ENCODE measurements around the gene TAS2R41.

The TAS2R41 gene

DNA sequence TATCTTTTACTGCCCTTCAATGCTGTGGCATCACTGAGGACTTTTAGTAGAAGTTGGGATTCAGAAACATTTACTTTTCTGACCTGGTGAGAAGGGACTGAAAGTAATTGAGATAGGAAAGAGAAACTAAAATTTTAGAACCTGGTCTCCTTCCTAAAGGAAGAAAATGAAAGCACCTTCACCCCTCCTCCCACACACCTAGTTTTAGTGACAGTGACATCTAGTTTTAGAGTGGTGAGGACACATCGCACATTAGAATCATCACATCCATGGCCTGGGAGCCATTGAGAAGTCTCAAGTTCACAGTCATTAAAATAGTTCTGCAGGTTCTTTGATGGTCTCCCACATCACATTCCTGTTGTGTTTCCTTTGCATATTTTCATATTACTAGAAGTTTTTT is 16.1 kb downstream of the TAS2R41 start:
- DNase-seq (ENCODE audit: low read depth in 2 of 2) = no peak

DNA sequence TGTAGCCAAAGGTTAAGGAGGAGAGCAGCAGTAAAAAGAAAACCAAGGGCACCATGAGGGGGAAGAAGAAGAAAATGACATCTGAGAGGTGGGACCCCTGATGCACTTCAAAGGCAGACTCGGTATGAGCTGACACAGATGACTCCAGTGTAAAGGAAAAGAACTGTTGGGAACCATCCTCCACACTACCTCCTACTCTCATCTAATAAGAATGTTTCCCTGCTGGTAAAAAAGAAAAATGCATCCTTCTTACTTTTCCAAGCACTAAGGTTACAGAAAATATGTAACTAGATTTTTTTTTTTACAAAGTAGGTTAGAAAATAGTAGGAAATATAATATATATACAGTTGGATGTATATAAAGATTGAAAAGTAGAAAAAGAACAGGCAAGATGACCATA is 16.9 kb downstream of the TAS2R41 start:
- DNase-seq (ENCODE audit: low read depth in 2 of 2) = no peak

DNA sequence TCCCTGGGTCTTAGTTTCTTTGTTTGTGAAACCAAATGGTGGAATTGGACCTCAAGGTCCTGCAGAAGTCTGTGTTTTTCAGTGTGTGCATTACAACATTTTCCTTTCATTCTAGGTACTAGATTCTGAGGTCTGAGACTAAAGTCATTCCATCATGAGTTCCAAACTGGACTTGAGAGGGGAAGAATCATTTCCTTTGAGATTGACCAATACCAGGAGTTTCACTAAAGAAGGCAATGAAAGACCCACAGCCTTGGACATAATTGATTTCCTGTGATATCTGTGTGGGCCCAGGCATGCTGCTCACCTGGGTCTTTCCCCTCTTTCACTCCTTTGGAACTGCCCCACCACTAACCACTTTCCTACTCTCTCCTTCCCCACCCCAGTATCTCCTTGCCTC is 18.2 kb downstream of the TAS2R41 start:
- DNase-seq (ENCODE audit: low read depth in 2 of 2) = no peak

DNA sequence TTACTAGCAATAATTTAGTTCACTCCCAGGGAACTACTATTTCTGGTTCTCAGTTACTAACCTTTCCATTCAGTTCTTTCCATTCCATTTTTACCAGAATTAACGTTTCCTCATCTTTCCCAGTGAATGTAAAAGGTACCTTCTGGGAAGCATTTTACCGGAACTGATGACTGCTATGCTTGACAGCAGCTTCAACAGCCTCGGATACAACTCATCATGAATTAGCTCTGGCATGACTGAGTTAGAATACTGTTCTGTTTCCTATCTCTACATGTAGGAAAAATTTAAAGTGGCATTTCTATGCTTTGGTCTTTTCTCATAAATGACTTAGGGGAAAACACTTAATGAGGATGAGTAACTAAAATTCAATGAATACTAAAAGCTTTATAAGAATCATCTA is 18.6 kb downstream of the TAS2R41 start:
- DNase-seq (ENCODE audit: low read depth in 2 of 2) = no peak

DNA sequence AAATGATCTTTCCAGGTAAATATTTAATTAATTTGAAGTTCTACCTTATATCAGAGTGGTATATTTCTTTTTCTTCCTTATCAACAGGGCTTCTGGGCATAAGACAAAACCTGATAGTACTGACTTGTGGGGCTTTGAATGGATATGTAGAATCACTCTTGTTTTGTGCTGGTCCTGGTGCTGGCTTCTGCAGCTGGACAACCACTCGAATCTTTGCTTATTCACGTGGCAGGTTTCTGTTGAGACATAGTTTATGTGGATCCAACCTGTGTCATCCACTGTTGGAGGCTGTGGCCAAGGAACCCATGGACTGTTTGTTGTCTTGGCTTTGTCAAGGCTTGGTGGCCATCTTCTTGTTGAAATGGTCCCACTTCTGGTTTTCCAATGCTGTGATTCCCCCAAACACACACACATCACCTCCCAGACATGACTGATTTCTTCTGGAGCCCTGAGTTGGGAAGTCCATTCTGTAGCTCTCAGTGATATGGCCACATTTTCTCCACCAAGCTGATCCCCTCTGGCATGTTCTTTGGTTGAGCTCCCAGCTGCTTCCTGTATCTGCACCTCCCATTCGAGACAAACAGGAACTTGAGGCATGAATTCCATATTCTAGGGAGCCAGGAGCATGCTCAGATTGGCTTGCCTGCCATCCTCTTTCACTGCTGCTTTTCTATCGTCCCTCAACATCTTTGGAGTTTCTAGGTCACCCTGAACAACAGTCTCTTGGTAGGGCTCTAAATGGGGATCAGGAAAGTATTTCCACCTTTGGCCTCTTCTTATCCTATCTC is 19.5 kb downstream of the TAS2R41 start:
- no peak for DNase-seq (ENCODE audit: low read depth in 2 of 2)

DNA sequence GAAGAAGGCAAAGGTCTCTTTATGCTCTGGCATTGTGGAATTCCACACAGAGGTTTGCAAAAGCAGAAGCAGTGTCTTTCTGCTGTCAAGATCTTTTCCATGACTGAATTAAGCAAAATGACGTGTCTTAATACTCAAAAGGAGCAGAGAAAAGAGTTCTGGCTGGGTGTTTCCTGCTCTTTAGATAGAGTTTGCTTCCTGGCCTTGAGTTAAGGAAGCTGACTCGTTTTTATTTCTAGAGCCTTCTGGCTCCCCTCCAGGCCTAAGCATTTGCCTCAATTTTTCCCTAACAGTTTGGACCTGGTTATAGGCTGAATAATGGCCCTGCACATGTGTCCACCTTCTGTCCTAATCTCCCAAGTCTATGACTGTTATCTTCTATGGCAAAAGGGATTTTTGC is 21.6 kb downstream of the TAS2R41 start:
- no peak for DNase-seq (ENCODE audit: low read depth in 2 of 2)

DNA sequence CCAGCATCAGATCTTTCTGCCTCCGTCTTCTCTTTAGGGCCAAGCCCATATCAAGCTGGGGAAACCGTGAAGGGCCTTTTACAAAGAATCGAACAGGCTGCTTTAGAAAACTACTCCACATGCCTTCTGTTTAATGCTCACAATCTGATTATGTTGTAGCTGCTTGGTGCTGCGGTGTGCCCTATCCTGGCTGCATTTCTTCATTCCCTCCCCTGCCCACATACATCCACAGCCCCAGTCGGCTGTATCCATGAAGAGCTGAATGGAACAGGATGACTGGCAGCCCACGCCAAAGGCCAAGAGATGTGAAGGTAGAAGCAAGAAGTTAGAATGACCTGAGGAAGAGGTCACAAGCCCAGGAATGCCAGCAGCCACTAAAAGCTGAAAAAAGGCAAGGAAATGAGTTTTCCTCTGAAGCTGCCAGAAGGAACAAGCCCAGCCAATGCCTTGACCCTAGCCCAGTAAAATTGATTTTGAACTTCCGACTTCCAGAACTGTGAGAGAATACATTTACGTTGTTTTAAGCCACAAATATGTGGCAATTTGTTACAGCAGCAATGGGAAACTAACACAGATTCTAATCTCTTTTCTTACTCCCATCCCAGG is 22.2 kb downstream of the TAS2R41 start:
- no peak for DNase-seq (ENCODE audit: low read depth in 2 of 2)

DNA sequence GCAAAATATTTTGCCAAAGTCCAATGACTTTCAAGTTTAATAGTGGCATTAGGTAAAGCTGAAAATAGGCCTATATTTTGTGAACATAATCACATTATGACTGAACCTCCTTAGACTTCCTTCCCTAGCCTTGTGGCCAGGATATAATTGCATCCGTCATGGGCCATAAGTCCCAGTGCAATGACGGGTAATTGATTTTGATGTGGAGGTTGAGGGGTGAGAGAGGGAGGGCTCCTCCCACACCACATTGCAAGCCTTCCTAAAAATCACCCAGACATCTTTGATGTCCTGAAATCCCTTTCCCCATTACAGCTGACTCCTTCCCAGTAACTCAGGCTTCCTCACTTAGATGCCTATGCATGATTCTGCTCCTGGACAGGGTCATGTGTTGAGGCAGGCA is 25.6 kb downstream of the TAS2R41 start:
- no peak for DNase-seq (ENCODE audit: low read depth in 2 of 2)

DNA sequence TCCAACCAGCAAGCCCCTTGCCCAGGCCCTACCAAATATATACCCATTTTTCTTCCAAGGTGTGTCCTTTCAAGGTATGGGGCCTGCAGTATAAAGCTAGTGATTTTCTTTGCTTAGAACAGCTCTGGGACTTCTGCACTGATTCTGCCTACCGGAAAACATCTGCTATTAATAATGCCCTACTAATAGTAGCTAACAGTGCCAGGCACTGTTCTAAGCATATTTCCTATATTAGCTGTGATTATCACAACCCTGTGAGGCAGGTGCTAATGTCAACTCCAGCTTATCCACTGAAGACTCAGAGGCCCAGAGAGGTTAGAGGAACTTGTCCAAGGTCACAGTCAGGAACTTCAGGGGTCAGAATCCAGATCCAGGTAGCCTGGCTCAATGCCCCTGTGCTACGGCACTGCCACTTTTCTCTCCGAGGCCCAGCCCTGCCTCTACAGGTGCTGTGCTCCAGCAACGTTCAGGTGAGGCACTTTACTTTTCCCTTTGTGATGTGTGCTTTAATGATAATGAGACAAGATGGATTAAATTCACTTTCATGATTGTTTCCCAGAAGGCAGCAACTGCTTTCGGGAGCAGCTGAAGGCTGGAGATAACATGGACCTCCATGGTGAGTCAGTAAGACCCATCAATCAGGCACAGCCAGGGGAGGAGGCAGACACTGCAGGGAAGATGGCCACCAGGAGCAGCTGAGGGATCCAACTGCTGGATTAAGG is 26.7 kb downstream of the TAS2R41 start:
- DNase-seq (ENCODE audit: low read depth in 2 of 2) = no peak

DNA sequence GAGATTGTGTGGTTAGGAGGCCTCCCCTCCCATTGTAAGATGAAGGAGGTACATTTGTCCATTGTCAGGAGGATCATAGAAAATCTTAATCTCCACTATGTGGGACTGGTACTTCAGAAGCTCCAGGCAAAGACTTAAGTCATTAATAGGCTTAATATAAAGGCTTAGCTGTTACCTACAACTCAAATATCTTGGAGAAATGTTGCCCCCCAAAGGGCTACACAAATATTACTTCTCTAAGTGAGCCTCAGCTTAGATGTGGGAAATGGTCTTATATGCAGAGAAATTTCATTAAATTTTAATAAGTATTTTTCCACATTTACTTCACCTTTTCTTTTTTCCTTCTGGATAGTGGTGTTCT is 27.2 kb downstream of the TAS2R41 start:
- no peak for DNase-seq (ENCODE audit: low read depth in 2 of 2)

DNA sequence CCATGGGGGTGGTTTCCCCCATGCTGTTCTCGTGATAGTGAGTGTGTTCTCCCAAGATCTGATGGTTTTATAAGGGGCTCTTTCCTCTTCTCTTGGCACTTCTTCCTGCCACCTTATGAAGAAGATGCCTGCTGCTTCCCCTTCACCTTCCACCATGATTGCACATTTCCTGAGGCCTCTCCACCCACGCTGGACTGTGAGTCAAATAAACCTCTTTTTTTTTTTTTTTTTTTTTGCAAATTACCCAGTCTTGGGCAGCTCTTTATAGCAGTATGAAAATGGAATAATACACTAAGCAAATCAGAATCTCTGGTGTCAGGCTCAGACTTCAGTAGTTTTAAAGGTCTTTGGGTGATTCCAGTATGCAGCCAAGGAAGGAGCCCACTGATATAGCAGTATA is 28.2 kb downstream of the TAS2R41 start:
- no peak for DNase-seq (ENCODE audit: low read depth in 2 of 2)

DNA sequence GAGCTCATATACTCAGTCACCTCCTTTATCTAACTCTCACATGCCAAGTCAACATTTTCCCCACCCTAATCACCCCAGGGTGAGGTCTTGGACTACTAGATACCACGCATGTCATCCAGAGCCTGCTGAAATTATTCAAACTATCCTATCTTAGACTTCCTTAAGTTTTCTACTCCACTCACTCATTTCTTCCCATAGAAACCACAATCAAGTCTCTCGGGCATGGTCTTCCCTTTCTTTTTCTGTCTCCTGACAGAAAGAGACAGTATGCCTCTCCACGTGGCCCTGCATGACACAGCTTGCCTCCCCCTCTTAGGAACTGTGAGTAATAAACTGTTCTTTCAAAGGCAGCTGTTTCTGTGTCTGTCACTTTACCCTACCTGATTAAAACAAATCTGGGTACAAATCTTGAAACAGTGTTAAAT is 29.4 kb downstream of the TAS2R41 start:
- no peak for DNase-seq (ENCODE audit: low read depth in 2 of 2)

DNA sequence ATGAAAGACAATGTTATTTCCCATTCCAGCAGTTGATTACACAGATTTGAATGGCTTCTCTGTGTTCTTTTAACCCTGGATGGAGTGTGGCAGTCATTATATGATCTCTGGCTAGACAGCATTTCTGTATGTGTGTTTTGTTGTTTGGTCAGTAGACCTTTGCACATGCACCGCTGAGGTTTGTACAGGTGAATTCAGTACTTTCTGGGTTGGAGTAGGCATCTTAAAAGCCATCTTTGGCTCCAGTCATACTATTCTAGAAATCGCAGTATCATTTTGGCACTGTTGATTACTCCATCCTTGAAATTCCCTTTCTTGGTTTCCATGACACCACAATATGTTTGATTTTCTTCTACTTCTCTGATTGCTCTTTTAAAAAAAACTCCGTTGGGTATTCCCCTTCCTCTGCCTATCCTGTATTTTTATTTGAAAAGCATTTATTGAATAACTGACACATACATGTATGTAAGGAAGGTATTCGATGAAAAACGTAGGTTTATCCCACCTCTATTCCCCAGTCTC is 29.9 kb downstream of the TAS2R41 start:
- DNase-seq (ENCODE audit: low read depth in 2 of 2) = no peak

DNA sequence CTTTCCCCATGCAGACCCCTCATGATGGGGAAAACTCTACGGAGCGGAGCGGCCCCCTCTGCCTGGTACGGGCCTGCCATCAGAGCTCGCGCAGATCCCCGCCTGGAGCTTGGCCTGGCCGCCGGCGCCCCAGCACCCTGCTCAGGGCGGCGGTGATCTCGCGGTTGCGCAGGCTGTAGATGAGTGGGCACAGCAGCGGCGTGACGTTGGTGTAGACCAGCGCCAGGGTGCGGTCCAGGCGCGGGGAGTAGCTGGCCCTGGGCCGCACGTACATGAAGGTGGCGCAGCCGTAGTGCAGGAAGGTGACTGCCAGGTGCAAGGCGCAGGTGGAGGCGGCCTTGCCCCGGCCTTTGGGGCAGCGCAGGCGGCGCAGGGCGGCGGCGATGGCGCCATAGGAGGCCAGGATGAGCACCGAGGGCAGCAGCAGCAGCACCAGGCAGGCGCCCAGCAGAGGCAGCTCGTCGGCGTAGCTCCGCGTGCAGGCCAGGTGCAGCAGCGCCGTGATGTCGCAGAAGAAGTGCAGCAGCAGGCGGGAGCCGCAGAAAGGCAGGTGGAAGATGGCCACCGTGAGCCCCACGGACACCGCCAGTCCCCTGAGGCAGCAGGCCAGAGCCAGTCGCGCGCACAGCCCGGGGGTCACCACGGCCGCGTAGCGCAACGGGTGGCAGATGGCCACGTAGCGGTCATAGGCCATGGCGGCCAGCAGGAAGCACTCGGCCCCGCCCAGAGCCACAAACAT is 33.4 kb downstream of the TAS2R41 start:
- no peak for DNase-seq (ENCODE audit: low read depth in 2 of 2)

DNA sequence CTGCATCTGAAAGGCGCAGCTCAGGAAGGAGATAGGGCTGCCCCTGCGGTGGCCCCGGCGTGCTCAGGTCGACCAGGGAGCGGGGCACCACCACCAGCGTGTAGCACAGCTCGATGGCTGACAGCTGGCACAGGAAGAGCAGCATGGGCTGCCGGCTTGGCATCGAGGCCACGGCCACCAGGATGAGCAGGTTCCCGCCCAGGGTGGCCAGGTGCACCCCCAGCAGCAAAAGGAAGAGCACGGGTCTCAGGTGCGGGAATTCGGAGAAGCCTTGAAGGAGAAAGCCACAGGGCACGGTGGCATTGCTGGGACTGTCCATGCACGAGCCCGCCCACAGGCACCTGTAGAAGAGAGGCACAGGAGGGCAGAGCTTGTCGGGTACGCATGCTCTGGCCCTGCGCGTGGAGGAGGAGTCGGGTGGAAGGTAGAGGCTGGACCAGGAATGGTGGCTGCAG is 33.9 kb downstream of the TAS2R41 start:
- no peak for DNase-seq (ENCODE audit: low read depth in 2 of 2)

DNA sequence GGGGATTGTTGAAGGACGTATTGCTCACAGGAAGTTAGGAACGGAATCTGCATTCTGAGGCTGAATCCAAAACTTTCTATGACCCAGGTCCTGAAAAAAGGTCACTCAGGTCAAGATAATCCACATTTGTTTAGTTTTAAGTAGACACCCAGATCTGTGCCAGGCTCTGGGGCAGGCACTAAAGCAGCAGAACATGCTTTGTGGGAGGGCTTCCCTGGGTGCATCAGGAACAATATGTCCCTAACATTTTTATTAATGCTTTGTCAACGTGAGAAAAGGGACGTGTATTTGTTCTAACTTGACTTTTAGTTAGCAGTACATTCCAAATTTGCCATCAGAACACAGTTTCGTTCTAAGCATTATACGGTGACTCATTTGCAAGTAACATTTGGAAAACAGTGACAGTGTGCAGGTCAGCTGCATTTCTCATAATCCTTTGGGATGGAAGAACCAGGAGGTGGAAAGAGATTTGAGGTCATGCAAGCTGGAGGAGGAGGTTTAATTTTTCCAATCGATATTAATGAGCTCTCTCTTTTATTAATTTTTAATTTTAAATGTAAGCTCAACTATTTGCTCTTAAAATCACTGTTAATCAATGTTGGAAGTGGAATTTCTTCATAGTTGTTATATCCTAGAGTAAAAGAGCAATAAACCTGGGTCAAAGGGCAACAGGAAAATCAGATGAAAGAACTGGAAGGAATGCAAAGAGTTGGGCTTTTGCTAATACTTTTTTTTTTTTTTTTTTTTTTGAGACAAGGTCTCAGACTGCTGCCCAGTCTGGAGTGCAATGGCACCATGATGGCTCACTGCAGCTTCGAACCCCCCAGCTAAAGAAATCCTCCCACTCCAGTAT is 35.0 kb downstream of the TAS2R41 start:
- DNase-seq (ENCODE audit: low read depth in 2 of 2) = no peak

DNA sequence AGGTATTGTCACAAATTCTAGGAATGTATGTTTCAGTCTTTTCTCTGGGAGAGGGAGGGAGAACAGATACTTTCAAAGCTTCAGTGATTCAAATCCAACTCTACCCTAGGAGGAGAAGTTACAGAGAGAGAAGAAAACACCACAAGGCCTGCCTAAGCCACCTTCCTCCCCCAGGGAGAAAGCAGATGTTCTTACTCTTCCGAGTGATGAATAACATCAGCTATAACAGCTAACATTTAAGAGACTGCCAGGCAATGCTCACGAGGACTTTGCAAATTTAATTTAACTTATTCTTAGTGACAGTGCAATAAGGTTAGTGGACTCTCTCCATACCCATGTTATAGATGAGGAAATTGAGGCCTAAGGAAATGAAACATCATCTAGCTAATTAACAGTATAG is 36.8 kb downstream of the TAS2R41 start:
- no peak for DNase-seq (ENCODE audit: low read depth in 2 of 2)

DNA sequence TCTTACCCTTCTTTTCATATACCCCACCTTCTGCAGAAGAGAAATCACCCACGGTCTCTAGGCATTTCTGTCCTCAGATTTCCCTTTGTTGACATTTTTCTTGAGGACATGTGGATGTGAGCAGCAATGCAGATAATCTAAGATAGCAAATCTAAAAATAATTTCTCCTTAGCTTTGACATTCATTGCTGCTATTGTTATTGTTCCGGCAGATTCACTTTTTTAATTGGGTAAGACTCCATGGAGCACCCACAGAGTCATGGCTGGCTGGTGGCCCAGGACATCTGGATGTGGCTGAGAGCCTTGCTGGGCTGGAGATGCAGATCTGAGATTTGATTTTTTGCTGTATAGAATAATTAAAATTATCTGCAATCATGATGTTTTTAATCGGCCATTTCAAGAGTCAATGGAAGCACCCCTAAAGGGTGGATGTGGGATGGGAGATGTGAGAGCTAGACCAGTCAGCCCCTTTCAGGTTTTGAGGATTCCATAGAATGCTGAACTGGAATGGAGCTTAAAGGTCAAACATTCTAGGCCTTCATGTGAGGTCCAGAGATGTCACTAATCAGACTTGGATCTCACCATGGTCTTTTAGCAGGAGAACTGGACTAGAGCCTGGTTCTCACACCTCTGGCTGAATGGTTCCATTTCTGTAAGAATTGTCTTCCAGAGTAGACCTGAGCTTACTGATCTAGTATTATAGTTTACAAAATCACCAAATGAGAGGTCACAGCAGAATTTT is 37.5 kb downstream of the TAS2R41 start:
- DNase-seq (ENCODE audit: low read depth in 2 of 2) = no peak

DNA sequence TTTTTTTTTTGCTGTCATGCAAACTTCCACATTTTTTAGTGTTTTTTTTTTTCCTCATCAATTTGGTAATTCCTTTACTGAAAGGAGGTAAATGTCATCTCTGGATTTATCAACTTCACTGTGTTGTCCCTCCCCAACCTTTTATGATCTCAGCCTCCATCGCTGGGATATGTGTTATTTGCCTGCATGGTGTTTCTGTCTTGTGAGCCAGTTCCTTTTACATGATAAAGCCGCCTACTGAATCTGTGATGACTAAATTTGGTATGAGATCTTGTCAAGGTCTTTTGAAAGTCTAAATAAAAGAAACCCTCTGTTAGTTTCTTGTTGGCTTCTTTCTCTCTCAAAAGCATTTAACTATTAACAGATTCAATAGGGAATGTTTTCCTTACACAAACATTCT is 39.3 kb downstream of the TAS2R41 start:
- DNase-seq (ENCODE audit: low read depth in 2 of 2) = no peak

DNA sequence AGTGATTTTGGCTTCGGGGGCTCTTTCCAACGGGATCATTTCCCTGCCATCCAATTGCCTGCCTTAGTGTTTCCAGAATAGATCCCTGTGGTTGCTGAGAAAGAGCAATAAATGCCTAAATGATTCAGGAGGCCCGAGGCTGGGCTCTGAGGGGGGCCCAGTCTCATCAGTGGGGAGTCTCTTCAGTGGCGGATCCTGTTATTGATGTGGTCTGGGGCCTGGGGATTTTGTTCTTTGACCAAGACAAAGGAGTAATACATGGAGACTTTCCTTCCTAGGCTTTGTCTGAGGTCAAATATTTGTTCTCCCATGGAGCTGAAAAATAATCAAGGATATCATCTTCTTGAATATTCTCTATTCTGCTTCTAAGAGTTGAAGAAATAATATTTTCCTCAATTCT is 40.8 kb downstream of the TAS2R41 start:
- DNase-seq (ENCODE audit: low read depth in 2 of 2) = no peak
